ENCODE results near the gene SMPDL3B.

DNA sequence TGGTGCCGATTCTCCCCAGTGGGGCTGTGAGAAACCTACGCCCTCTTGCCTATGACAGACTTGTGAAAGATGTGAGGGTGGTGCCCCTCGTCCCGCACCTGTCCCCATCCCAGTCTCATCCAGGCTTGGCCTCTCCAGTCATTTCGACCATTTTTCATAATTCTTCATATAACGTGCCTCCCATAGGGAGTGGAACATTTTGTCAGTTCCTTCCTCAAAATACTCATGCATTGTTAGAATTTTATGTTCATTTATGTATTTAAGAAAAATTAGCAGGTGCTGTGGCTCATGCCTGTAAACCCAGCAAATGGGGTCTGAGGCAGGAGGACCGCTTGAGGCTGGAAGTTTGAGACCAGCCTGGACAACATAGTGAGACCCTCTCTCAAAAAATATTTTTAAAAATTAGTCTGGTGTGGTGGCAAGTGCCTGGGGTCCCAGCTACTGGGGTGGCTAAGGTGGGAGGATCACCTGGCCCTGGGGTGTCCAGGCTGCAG, 19.7 kb upstream of the SMPDL3B start:
- no peak for TF ChIP-seq POLR2A (IDR thresholded peaks at IDR 0.05)
- TF ChIP-seq, protein P1, sequence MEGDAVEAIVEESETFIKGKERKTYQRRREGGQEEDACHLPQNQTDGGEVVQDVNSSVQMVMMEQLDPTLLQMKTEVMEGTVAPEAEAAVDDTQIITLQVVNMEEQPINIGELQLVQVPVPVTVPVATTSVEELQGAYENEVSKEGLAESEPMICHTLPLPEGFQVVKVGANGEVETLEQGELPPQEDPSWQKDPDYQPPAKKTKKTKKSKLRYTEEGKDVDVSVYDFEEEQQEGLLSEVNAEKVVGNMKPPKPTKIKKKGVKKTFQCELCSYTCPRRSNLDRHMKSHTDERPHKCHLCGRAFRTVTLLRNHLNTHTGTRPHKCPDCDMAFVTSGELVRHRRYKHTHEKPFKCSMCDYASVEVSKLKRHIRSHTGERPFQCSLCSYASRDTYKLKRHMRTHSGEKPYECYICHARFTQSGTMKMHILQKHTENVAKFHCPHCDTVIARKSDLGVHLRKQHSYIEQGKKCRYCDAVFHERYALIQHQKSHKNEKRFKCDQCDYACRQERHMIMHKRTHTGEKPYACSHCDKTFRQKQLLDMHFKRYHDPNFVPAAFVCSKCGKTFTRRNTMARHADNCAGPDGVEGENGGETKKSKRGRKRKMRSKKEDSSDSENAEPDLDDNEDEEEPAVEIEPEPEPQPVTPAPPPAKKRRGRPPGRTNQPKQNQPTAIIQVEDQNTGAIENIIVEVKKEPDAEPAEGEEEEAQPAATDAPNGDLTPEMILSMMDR (IDR thresholded peaks at IDR 0.05): no peak

Data from esophagus squamous epithelium (tissue), 4 donors.